Esophagus squamous epithelium (tissue), 4 donors: ENCODE results near the gene SPATC1L.

ENCODE experiments used
- POLR2A ChIP-seq, 4 donors: fragments of 450-650 bp; IDR thresholded peaks; one replicate each; pipeline ENCODE4 v1.6.1; 2017; ENCODE audit warnings: antibody characterized with exemption in 4 of 4, mild to moderate bottlenecking in 4 of 4, moderate library complexity in 3 of 4
- TF ChIP-seq, protein P1 (sequence below), 6 experiments: fragments of 450-650 bp in 4 of 6; fragments of 200-600 bp in 2 of 6; sonication (generic) in 2 of 6; IDR thresholded peaks; one replicate each; pipeline ENCODE4 v1.5.1; 2016 to 2019; ENCODE audit warnings: antibody characterized with exemption in 6 of 6, mild to moderate bottlenecking in 4 of 6, moderate library complexity in 4 of 6

DNA sequence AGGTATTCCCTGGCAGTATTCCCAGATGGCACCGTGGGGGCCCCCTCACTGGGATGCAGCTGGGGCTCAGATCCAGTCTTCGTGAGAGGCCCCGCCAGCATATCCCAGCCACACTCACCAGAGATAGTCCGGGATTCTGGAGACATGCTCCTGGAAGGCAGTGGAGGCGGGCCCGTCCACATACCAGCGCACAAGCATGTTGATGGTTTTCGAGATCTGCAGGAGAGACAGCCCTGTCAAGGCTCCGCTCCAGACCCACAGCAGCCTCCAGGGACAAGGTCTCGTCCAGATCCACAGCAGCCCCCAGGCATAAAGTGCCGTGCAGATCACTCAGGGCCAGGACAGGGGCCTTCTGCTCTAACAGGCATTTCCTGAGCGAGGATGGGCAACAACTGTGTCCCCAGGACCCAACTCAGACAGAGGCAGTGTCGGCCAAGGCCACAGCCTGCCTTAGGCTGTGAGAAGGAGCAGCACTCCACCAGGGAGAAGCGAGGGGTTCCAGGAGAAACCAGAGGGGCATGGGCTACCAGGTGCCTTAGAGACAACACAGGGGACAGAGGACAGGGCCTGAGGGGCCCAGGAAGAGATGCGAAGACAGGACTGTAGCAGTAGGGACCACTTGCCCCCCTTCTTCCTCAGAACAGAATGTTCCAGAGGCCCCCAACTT is 29.5 kb upstream of the SPATC1L start:
- TF ChIP-seq, protein P1, sequence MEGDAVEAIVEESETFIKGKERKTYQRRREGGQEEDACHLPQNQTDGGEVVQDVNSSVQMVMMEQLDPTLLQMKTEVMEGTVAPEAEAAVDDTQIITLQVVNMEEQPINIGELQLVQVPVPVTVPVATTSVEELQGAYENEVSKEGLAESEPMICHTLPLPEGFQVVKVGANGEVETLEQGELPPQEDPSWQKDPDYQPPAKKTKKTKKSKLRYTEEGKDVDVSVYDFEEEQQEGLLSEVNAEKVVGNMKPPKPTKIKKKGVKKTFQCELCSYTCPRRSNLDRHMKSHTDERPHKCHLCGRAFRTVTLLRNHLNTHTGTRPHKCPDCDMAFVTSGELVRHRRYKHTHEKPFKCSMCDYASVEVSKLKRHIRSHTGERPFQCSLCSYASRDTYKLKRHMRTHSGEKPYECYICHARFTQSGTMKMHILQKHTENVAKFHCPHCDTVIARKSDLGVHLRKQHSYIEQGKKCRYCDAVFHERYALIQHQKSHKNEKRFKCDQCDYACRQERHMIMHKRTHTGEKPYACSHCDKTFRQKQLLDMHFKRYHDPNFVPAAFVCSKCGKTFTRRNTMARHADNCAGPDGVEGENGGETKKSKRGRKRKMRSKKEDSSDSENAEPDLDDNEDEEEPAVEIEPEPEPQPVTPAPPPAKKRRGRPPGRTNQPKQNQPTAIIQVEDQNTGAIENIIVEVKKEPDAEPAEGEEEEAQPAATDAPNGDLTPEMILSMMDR (IDR thresholded peaks at IDR 0.05) = no peak
- TF ChIP-seq POLR2A (IDR thresholded peaks at IDR 0.05) = no peak
